ENCODE data around the gene ST8SIA2. TPM values are rescaled to one million over a fixed set of nuclear protein-coding genes. Genes with fewer than 3 reads are reported as not detected.
A peak's percentile ranks its signal among the peaks of the same experiment; 100 is the strongest.

Gene ST8SIA2
- total and polyA plus RNA-seq, 2 donors (not counting 1 experiment from before 2014, with no cell fraction given): under 0.01 TPM; not detected in 1

GRCh38 chr15:92506506-92506905 lies 112.8 kb downstream of the ST8SIA2 start:
- no peaks in the 10 kb centered on the region for H3K27me3 ChIP-seq (ENCODE audit: control insufficient read depth, insufficient read depth, low read length)
- no peaks in the 10 kb centered on the region for H3K79me2 ChIP-seq (ENCODE audit: control insufficient read depth, insufficient read depth, low read length)
- H3K9me3 ChIP-seq (ENCODE audit: control insufficient read depth, insufficient read depth, low read depth, low read length): no peaks in the 10 kb centered on the region
- TF ChIP-seq CTCF (conservative IDR thresholded peaks at IDR 0.05 in 1 of 2, IDR thresholded peaks at IDR 0.05 in 1 of 2; ENCODE audit: low read depth in 1 of 2, low read length in 2 of 2) (no peak), EZH2 (IDR thresholded peaks at IDR 0.05; ENCODE audit: low read length, missing control alignments) (no peak)
- H3K4me1 ChIP-seq (ENCODE audit: control insufficient read depth, extremely low read depth, insufficient read depth, low read length): no peaks in the 10 kb centered on the region
- H3K4me2 ChIP-seq (ENCODE audit: extremely low read depth, insufficient read depth, low read length): no peak overlapping the region
- no peaks in the 10 kb centered on the region for H4K20me1 ChIP-seq (ENCODE audit: control insufficient read depth, extremely low read depth, insufficient read depth, low read length)
- no peaks in the 10 kb centered on the region for H3K36me3 ChIP-seq (ENCODE audit: control insufficient read depth, insufficient read depth, low read length)
- H3K9ac ChIP-seq (ENCODE audit: insufficient read depth, low read length): no peak overlapping the region
- H3K27ac ChIP-seq (ENCODE audit: insufficient read depth, low read length): no peak overlapping the region
- H2AFZ ChIP-seq (ENCODE audit: low read length): no peak overlapping the region
- H3K4me3 ChIP-seq (replicated peaks in 1 of 4; ENCODE audit: control extremely low read depth in 1 of 4, insufficient read depth in 1 of 4, low read depth in 3 of 4, low read length in 4 of 4): no peak overlapping the region
- no peak for DNase-seq (ENCODE audit: low read depth in 2 of 2)

- no peak overlapping the region for H3K4me2 ChIP-seq (ENCODE audit: extremely low read depth, insufficient read depth, low read length)
- H3K9ac ChIP-seq (ENCODE audit: insufficient read depth, low read length): no peak overlapping the region
- TF ChIP-seq CTCF (conservative IDR thresholded peaks at IDR 0.05 in 1 of 2, IDR thresholded peaks at IDR 0.05 in 1 of 2; ENCODE audit: low read depth in 1 of 2, low read length in 2 of 2) (no peak), EZH2 (IDR thresholded peaks at IDR 0.05; ENCODE audit: low read length, missing control alignments) (no peak)
- H3K4me3 ChIP-seq (replicated peaks in 1 of 4; ENCODE audit: control extremely low read depth in 1 of 4, insufficient read depth in 1 of 4, low read depth in 3 of 4, low read length in 4 of 4): no peak overlapping the region
- H3K27ac ChIP-seq (ENCODE audit: insufficient read depth, low read length): no peak overlapping the region
- no peaks in the 10 kb centered on the region for H3K36me3 ChIP-seq (ENCODE audit: control insufficient read depth, insufficient read depth, low read length)
- H2AFZ ChIP-seq (ENCODE audit: low read length): no peak overlapping the region
- H4K20me1 ChIP-seq (ENCODE audit: control insufficient read depth, extremely low read depth, insufficient read depth, low read length): no peaks in the 10 kb centered on the region
- H3K79me2 ChIP-seq (ENCODE audit: control insufficient read depth, insufficient read depth, low read length): no peaks in the 10 kb centered on the region
- H3K4me1 ChIP-seq (ENCODE audit: control insufficient read depth, extremely low read depth, insufficient read depth, low read length): no peaks in the 10 kb centered on the region
- H3K27me3 ChIP-seq (ENCODE audit: control insufficient read depth, insufficient read depth, low read length): no peaks in the 10 kb centered on the region
- no peaks in the 10 kb centered on the region for H3K9me3 ChIP-seq (ENCODE audit: control insufficient read depth, insufficient read depth, low read depth, low read length)
- peak in 1 of 2 donors; percentile 81 for DNase-seq (ENCODE audit: low read depth in 2 of 2)
Measured at GRCh38 chr15:92510163-92510882, 116.6 kb downstream of the ST8SIA2 start.

Data from fibroblast of lung (primary cell).